CD14-positive monocyte (primary cell): ENCODE measurements around the gene OR13A1. TPM values are rescaled to one million over a fixed set of nuclear protein-coding genes. Genes with fewer than 3 reads are reported as not detected.
"Not testable (repeated sequence)": the region's sequence is repeated elsewhere in the genome, so short reads cannot be mapped to it uniquely, and the experiment has no call there.

Experiments
- DNase-seq, 3 donors: peaks; one replicate each; pipeline ENCODE4 v3.0.0-alpha.2; 2011 to 2022
- H2AFZ ChIP-seq: 2 replicates; pipeline ENCODE4 v1.6.0; 2012; ENCODE audit warnings: mild to moderate bottlenecking, low read depth, low read length, inconsistent platforms; ENCODE audit not compliant: insufficient read depth, poor library complexity, severe bottlenecking
- H3K27ac ChIP-seq, 2 donors: 1 replicate in 1 of 2; 2 replicates in 1 of 2; pipeline ENCODE4 v1.5.1; 2012 to 2013; ENCODE audit warnings: low read length in 2 of 2, control low read depth in 1 of 2, inconsistent platforms in 1 of 2, low read depth in 1 of 2, mild to moderate bottlenecking in 1 of 2
- H3K27me3 ChIP-seq, 2 donors: one replicate each; pipeline versions ENCODE4 v1.6.0 to v1.6.1; 2011 to 2013; ENCODE audit warnings: low read length in 2 of 2; ENCODE audit not compliant: control insufficient read depth in 2 of 2, insufficient read depth in 2 of 2
- H3K36me3 ChIP-seq, 2 donors: replicated peaks in 1 of 2; 1 replicate in 1 of 2; 2 replicates in 1 of 2; pipeline versions ENCODE4 v1.5.1 to v1.6.1; 2012 to 2013; ENCODE audit warnings: low read length in 2 of 2, control low read depth in 1 of 2, inconsistent platforms in 1 of 2, mild to moderate bottlenecking in 1 of 2; ENCODE audit not compliant: insufficient read depth in 2 of 2, control insufficient read depth in 1 of 2
- H3K4me1 ChIP-seq, 2 donors: 1 replicate in 1 of 2; 2 replicates in 1 of 2; pipeline versions ENCODE4 v1.5.1 to v1.6.1; 2012 to 2013; ENCODE audit warnings: low read length in 2 of 2, control low read depth in 1 of 2, inconsistent platforms in 1 of 2, mild to moderate bottlenecking in 1 of 2, moderate library complexity in 1 of 2; ENCODE audit not compliant: insufficient read depth in 2 of 2, control insufficient read depth in 1 of 2
- H3K4me2 ChIP-seq: replicated peaks from 2 replicates; pipeline ENCODE3; 2012; ENCODE audit warnings: low read length, moderate library complexity, mild to moderate bottlenecking; ENCODE audit not compliant: poor library complexity, severe bottlenecking; ENCODE audit errors: extremely low read depth
- H3K4me3 ChIP-seq, 3 experiments: fragments of 200-600 bp in 1 of 3; sonication (generic) in 1 of 3; replicated peaks in 1 of 3; 1 replicate in 2 of 3; 2 replicates in 1 of 3; pipeline ENCODE4 v1.5.1; 2011 to 2013; ENCODE audit warnings: low read length in 3 of 3, mild to moderate bottlenecking in 3 of 3, control low read depth in 2 of 3, low read depth in 2 of 3, inconsistent platforms in 1 of 3, moderate library complexity in 1 of 3
- H3K79me2 ChIP-seq: 2 replicates; pipeline ENCODE4 v1.6.0; 2012; ENCODE audit warnings: mild to moderate bottlenecking, control low read depth, inconsistent platforms, low read length, moderate library complexity; ENCODE audit not compliant: insufficient read depth
- H3K9ac ChIP-seq: 2 replicates; pipeline ENCODE4 v1.6.0; 2017; ENCODE audit warnings: low read length, mild to moderate bottlenecking; ENCODE audit not compliant: insufficient read depth, poor library complexity, severe bottlenecking
- H3K9me3 ChIP-seq, 2 donors: replicated peaks in 1 of 2; 1 replicate in 1 of 2; 2 replicates in 1 of 2; pipeline versions ENCODE4 v1.5.1 to v1.6.1; 2012 to 2013; ENCODE audit warnings: low read length in 2 of 2, control low read depth in 1 of 2; ENCODE audit not compliant: control insufficient read depth in 1 of 2, insufficient read depth in 1 of 2
- H4K20me1 ChIP-seq: 2 replicates; pipeline ENCODE4 v1.6.0; 2012; ENCODE audit warnings: mild to moderate bottlenecking, low read length, control low read depth, moderate library complexity; ENCODE audit not compliant: insufficient read depth
- H3K27ac Mint-ChIP-seq, 7 donors: one replicate each; pipeline ENCODE4 v1.8.0; 2020; ENCODE audit warnings: mild to moderate bottlenecking in 7 of 7, mixed read lengths in 7 of 7, moderate library complexity in 6 of 7, inconsistent platforms in 2 of 7
- H3K27me3 Mint-ChIP-seq, 3 donors: one replicate each; pipeline ENCODE4 v1.8.0; 2021 to 2022; ENCODE audit warnings: low read depth in 3 of 3, mild to moderate bottlenecking in 3 of 3, mixed read lengths in 3 of 3, moderate library complexity in 3 of 3, inconsistent platforms in 1 of 3
- H3K36me3 Mint-ChIP-seq, 2 donors: one replicate each; pipeline ENCODE4 v1.8.0; 2020; ENCODE audit warnings: mixed read lengths in 2 of 2, inconsistent platforms in 1 of 2, mild to moderate bottlenecking in 1 of 2
- H3K4me1 Mint-ChIP-seq: one replicate; pipeline ENCODE4 v1.8.0; 2020; ENCODE audit warnings: mild to moderate bottlenecking, mixed read lengths
- H3K4me3 Mint-ChIP-seq, 2 donors: one replicate each; pipeline ENCODE4 v1.8.0; 2020; ENCODE audit warnings: mild to moderate bottlenecking in 2 of 2, mixed read lengths in 2 of 2, moderate library complexity in 1 of 2
- H3K9me3 Mint-ChIP-seq, 7 donors: one replicate each; pipeline ENCODE4 v1.8.0; 2020 to 2022; ENCODE audit warnings: mixed read lengths in 7 of 7, mild to moderate bottlenecking in 6 of 7, moderate library complexity in 6 of 7, inconsistent platforms in 2 of 7
- CTCF ChIP-seq: fragments of 200-600 bp; IDR thresholded peaks from one replicate; pipeline ENCODE4 v1.8.0; 2022; ENCODE audit warnings: antibody characterized with exemption, mild to moderate bottlenecking
- WGBS: methylation state at CpG from one replicate; pipeline ENCODE4 v1.1.5; 2013; ENCODE audit warnings: missing lambda C conversion rate; ENCODE audit not compliant: insufficient coverage; 5-methylcytosine and 5-hydroxymethylcytosine counted together
- intact Hi-C, 2 donors: fragments of 100-400 bp; cut with micrococcal nuclease; formaldehyde crosslinking; loops; one replicate each; pipeline versions ENCODE4 v1.15.0 to v1.15.1; 2023
- polyA plus RNA-seq, 3 donors: library from polyadenylated mRNA; depleted of rRNA in 1 of 3; unstranded in 2 of 3; stranded (reverse) in 1 of 3; fragments of 300-500 nt in 2 of 3; fragments of >200 nt in 1 of 3; fragmentation: Illumina TruSeq in 2 of 3; gene quantifications; 1 replicate in 2 of 3; 2 replicates in 1 of 3; pipeline ENCODE4 v1.2.3, GENCODE V29; 2012 to 2021

The OR13A1 gene
- polyA plus RNA-seq, 3 donors, result 0.08 to 0.14 TPM; not detected in 1

- no peak overlapping the region for H3K27ac Mint-ChIP-seq
- no peak overlapping the region for H3K4me3 Mint-ChIP-seq
- no peak overlapping the region for H3K4me3 ChIP-seq
- no peak for TF ChIP-seq CTCF
- H3K4me1 ChIP-seq, result no peaks in the 10 kb centered on the region
- intact Hi-C loops, result no loop called here
- no peak overlapping the region for H3K4me2 ChIP-seq
- H3K27me3 ChIP-seq, result no peaks in the 10 kb centered on the region
- peaks cover 4 to 15% (median 6%) of the 10 kb centered on the region in 7 donors for H3K9me3 Mint-ChIP-seq
- no peaks in the 10 kb centered on the region for H3K79me2 ChIP-seq
- no peaks in the 10 kb centered on the region for H3K4me1 Mint-ChIP-seq
- peaks cover 0 to 3% (median 2%) of the 10 kb centered on the region in 3 donors for H3K27me3 Mint-ChIP-seq
- H3K36me3 Mint-ChIP-seq, result no peaks in the 10 kb centered on the region
- no peaks in the 10 kb centered on the region for H3K36me3 ChIP-seq
- H3K9me3 ChIP-seq, result no peaks in the 10 kb centered on the region
- no peak overlapping the region for H3K27ac ChIP-seq
- H2AFZ ChIP-seq, result no peak overlapping the region
- no CpG with 5 or more reads among the region's 1 CpG for WGBS
- H4K20me1 ChIP-seq, result no peaks in the 10 kb centered on the region
- no peak overlapping the region for H3K9ac ChIP-seq
- DNase-seq, result no peak
These were observed 41.0 kb downstream of the OR13A1 start for GRCh38 chr10:45274364-45274763.

- H4K20me1 ChIP-seq, H3K4me2 ChIP-seq, H3K4me1 ChIP-seq, H3K9me3 ChIP-seq, H3K9ac ChIP-seq, H3K36me3 ChIP-seq, H3K79me2 ChIP-seq, H2AFZ ChIP-seq, H3K4me3 ChIP-seq, intact Hi-C loops, H3K27ac Mint-ChIP-seq, H3K4me1 Mint-ChIP-seq, H3K36me3 Mint-ChIP-seq, H3K27me3 ChIP-seq, H3K27ac ChIP-seq, H3K4me3 Mint-ChIP-seq, DNase-seq: not testable (repeated sequence)
- peaks cover 0 to 15% (median 3%) of the 10 kb centered on the region in 3 donors for H3K27me3 Mint-ChIP-seq
- peaks cover 9 to 20% (median 13%) of the 10 kb centered on the region in 7 donors for H3K9me3 Mint-ChIP-seq
- WGBS, result 100% methylated on average over 1 of the region's 2 CpGs
These were observed 47.6 kb downstream of the OR13A1 start for GRCh38 chr10:45267777-45268176.
